ENCODE results near the gene XIST.

Gene XIST

GRCh38 chrX:73850124-73851013 lies 2.1 kb downstream of the XIST start:
- Mint-ChIP-seq H3K4me1 (ENCODE audit: low read depth) (no peaks in the 10 kb centered on the region), H3K4me3 (no peak overlapping the region), H3K9me3 (no peaks in the 10 kb centered on the region)

GRCh38 chrX:73849073-73849472 lies 3.4 kb downstream of the XIST start:
- no peaks in the 10 kb centered on the region for H3K27me3 Mint-ChIP-seq (ENCODE audit: low read depth)
- no peaks in the 10 kb centered on the region for H3K36me3 Mint-ChIP-seq (ENCODE audit: low read depth)
- no peaks in the 10 kb centered on the region for H3K9me3 Mint-ChIP-seq
- H3K4me1 Mint-ChIP-seq (ENCODE audit: low read depth) = no peaks in the 10 kb centered on the region
- no peak overlapping the region for H3K4me3 Mint-ChIP-seq
- no peak overlapping the region for H3K27ac Mint-ChIP-seq

More at GRCh38 chrX:73850124-73851013, 2.1 kb downstream of the XIST start:
- H3K27ac Mint-ChIP-seq = no peak overlapping the region
- H3K36me3 Mint-ChIP-seq (ENCODE audit: low read depth) = no peaks in the 10 kb centered on the region
- H3K27me3 Mint-ChIP-seq (ENCODE audit: low read depth) = no peaks in the 10 kb centered on the region

GRCh38 chrX:73847991-73848390 lies 4.5 kb downstream of the XIST start:
- Mint-ChIP-seq H3K4me1 (ENCODE audit: low read depth) (no peaks in the 10 kb centered on the region), H3K36me3 (ENCODE audit: low read depth) (no peaks in the 10 kb centered on the region), H3K27me3 (ENCODE audit: low read depth) (no peaks in the 10 kb centered on the region), H3K4me3 (no peak overlapping the region), H3K9me3 (no peaks in the 10 kb centered on the region), H3K27ac (no peak overlapping the region)

GRCh38 chrX:73847100-73847499 lies 5.4 kb downstream of the XIST start:
- no peak overlapping the region for H3K27ac Mint-ChIP-seq
- no peaks in the 10 kb centered on the region for H3K36me3 Mint-ChIP-seq (ENCODE audit: low read depth)
- no peak overlapping the region for H3K4me3 Mint-ChIP-seq
- no peaks in the 10 kb centered on the region for H3K4me1 Mint-ChIP-seq (ENCODE audit: low read depth)
- H3K27me3 Mint-ChIP-seq (ENCODE audit: low read depth) = no peaks in the 10 kb centered on the region
- H3K9me3 Mint-ChIP-seq = no peaks in the 10 kb centered on the region

GRCh38 chrX:73842541-73843234 lies 9.8 kb downstream of the XIST start:
- H3K4me1 Mint-ChIP-seq (ENCODE audit: low read depth) = no peaks in the 10 kb centered on the region
- H3K36me3 Mint-ChIP-seq (ENCODE audit: low read depth) = no peaks in the 10 kb centered on the region
- H3K27ac Mint-ChIP-seq = no peak overlapping the region
- H3K27me3 Mint-ChIP-seq (ENCODE audit: low read depth) = no peaks in the 10 kb centered on the region
- H3K4me3 Mint-ChIP-seq = no peak overlapping the region
- no peaks in the 10 kb centered on the region for H3K9me3 Mint-ChIP-seq

- no peak overlapping the region for H3K27ac Mint-ChIP-seq
- no peaks in the 10 kb centered on the region for H3K9me3 Mint-ChIP-seq
- no peaks in the 10 kb centered on the region for H3K36me3 Mint-ChIP-seq (ENCODE audit: low read depth)
Observed at GRCh38 chrX:73841337-73841736, 11.2 kb downstream of the XIST start.

GRCh38 chrX:73840120-73840924 lies 12.2 kb downstream of the XIST start:
- Mint-ChIP-seq H3K27ac (no peak overlapping the region), H3K27me3 (ENCODE audit: low read depth) (no peaks in the 10 kb centered on the region), H3K4me1 (ENCODE audit: low read depth) (no peaks in the 10 kb centered on the region), H3K9me3 (no peaks in the 10 kb centered on the region), H3K4me3 (no peak overlapping the region), H3K36me3 (ENCODE audit: low read depth) (no peaks in the 10 kb centered on the region)

More at GRCh38 chrX:73841337-73841736, 11.2 kb downstream of the XIST start:
- H3K27me3 Mint-ChIP-seq (ENCODE audit: low read depth) = no peaks in the 10 kb centered on the region
- no peak overlapping the region for H3K4me3 Mint-ChIP-seq
- H3K4me1 Mint-ChIP-seq (ENCODE audit: low read depth) = no peaks in the 10 kb centered on the region

- no peaks in the 10 kb centered on the region for H3K9me3 Mint-ChIP-seq
- H3K27me3 Mint-ChIP-seq (ENCODE audit: low read depth) = no peaks in the 10 kb centered on the region
- H3K27ac Mint-ChIP-seq = no peak overlapping the region
- H3K36me3 Mint-ChIP-seq (ENCODE audit: low read depth) = no peaks in the 10 kb centered on the region
- no peaks in the 10 kb centered on the region for H3K4me1 Mint-ChIP-seq (ENCODE audit: low read depth)
- H3K4me3 Mint-ChIP-seq = no peak overlapping the region
Observed at GRCh38 chrX:73839152-73839551, 13.4 kb downstream of the XIST start.

GRCh38 chrX:73838123-73838522 lies 14.4 kb downstream of the XIST start:
- Mint-ChIP-seq H3K27me3 (ENCODE audit: low read depth) (no peaks in the 10 kb centered on the region), H3K4me3 (no peak overlapping the region), H3K9me3 (no peaks in the 10 kb centered on the region), H3K36me3 (ENCODE audit: low read depth) (no peaks in the 10 kb centered on the region), H3K27ac (no peak overlapping the region), H3K4me1 (ENCODE audit: low read depth) (no peaks in the 10 kb centered on the region)

- H3K27ac Mint-ChIP-seq = no peak overlapping the region
- no peaks in the 10 kb centered on the region for H3K27me3 Mint-ChIP-seq (ENCODE audit: low read depth)
- H3K4me1 Mint-ChIP-seq (ENCODE audit: low read depth) = no peaks in the 10 kb centered on the region
Observed at GRCh38 chrX:73836956-73837477, 15.5 kb downstream of the XIST start.

GRCh38 chrX:73834219-73834618 lies 18.3 kb downstream of the XIST start:
- Mint-ChIP-seq H3K9me3 (no peaks in the 10 kb centered on the region), H3K27ac (no peak overlapping the region), H3K4me3 (no peak overlapping the region), H3K27me3 (ENCODE audit: low read depth) (no peaks in the 10 kb centered on the region), H3K36me3 (ENCODE audit: low read depth) (no peaks in the 10 kb centered on the region), H3K4me1 (ENCODE audit: low read depth) (no peaks in the 10 kb centered on the region)

More at GRCh38 chrX:73836956-73837477, 15.5 kb downstream of the XIST start:
- Mint-ChIP-seq H3K9me3 (no peaks in the 10 kb centered on the region), H3K36me3 (ENCODE audit: low read depth) (no peaks in the 10 kb centered on the region), H3K4me3 (no peak overlapping the region)

GRCh38 chrX:73832319-73832718 lies 20.2 kb downstream of the XIST start:
- Mint-ChIP-seq H3K36me3 (ENCODE audit: low read depth) (no peaks in the 10 kb centered on the region), H3K4me1 (ENCODE audit: low read depth) (no peaks in the 10 kb centered on the region), H3K4me3 (no peak overlapping the region), H3K27ac (no peak overlapping the region), H3K9me3 (no peaks in the 10 kb centered on the region), H3K27me3 (ENCODE audit: low read depth) (no peaks in the 10 kb centered on the region)

- Mint-ChIP-seq H3K4me3 (no peak overlapping the region), H3K9me3 (no peaks in the 10 kb centered on the region), H3K4me1 (ENCODE audit: low read depth) (no peaks in the 10 kb centered on the region), H3K36me3 (ENCODE audit: low read depth) (no peaks in the 10 kb centered on the region), H3K27ac (no peak overlapping the region), H3K27me3 (ENCODE audit: low read depth) (no peaks in the 10 kb centered on the region)
Observed at GRCh38 chrX:73831500-73831899, 21.0 kb downstream of the XIST start.

Measured in T-helper 1 cell treated with Interleukin-12 subunit alpha and Interleukin-12 subunit beta and Interleukin-4 antibody, amounts not matched to agents 30 μg/mL and 1 μg/mL, for 36 hours (primary cell).